CD14-positive monocyte (primary cell): ENCODE results near the gene THSD4. TPM values are rescaled to one million over a fixed set of nuclear protein-coding genes. Genes with fewer than 3 reads are reported as not detected.

ENCODE experiments used
- DNase-seq, 3 donors: peaks; one replicate each; pipeline ENCODE4 v3.0.0-alpha.2; 2011 to 2022
- H2AFZ ChIP-seq: 2 replicates; pipeline ENCODE4 v1.6.0; 2012; ENCODE audit warnings: mild to moderate bottlenecking, low read depth, low read length, inconsistent platforms; ENCODE audit not compliant: insufficient read depth, poor library complexity, severe bottlenecking
- H3K27ac ChIP-seq, 2 donors: 1 replicate in 1 of 2; 2 replicates in 1 of 2; pipeline ENCODE4 v1.5.1; 2012 to 2013; ENCODE audit warnings: low read length in 2 of 2, control low read depth in 1 of 2, inconsistent platforms in 1 of 2, low read depth in 1 of 2, mild to moderate bottlenecking in 1 of 2
- H3K27me3 ChIP-seq, 2 donors: one replicate each; pipeline versions ENCODE4 v1.6.0 to v1.6.1; 2011 to 2013; ENCODE audit warnings: low read length in 2 of 2; ENCODE audit not compliant: control insufficient read depth in 2 of 2, insufficient read depth in 2 of 2
- H3K36me3 ChIP-seq, 2 donors: replicated peaks in 1 of 2; 1 replicate in 1 of 2; 2 replicates in 1 of 2; pipeline versions ENCODE4 v1.5.1 to v1.6.1; 2012 to 2013; ENCODE audit warnings: low read length in 2 of 2, control low read depth in 1 of 2, inconsistent platforms in 1 of 2, mild to moderate bottlenecking in 1 of 2; ENCODE audit not compliant: insufficient read depth in 2 of 2, control insufficient read depth in 1 of 2
- H3K4me1 ChIP-seq, 2 donors: 1 replicate in 1 of 2; 2 replicates in 1 of 2; pipeline versions ENCODE4 v1.5.1 to v1.6.1; 2012 to 2013; ENCODE audit warnings: low read length in 2 of 2, control low read depth in 1 of 2, inconsistent platforms in 1 of 2, mild to moderate bottlenecking in 1 of 2, moderate library complexity in 1 of 2; ENCODE audit not compliant: insufficient read depth in 2 of 2, control insufficient read depth in 1 of 2
- H3K4me2 ChIP-seq: replicated peaks from 2 replicates; pipeline ENCODE3; 2012; ENCODE audit warnings: low read length, moderate library complexity, mild to moderate bottlenecking; ENCODE audit not compliant: poor library complexity, severe bottlenecking; ENCODE audit errors: extremely low read depth
- H3K4me3 ChIP-seq, 3 experiments: fragments of 200-600 bp in 1 of 3; sonication (generic) in 1 of 3; replicated peaks in 1 of 3; 1 replicate in 2 of 3; 2 replicates in 1 of 3; pipeline ENCODE4 v1.5.1; 2011 to 2013; ENCODE audit warnings: low read length in 3 of 3, mild to moderate bottlenecking in 3 of 3, control low read depth in 2 of 3, low read depth in 2 of 3, inconsistent platforms in 1 of 3, moderate library complexity in 1 of 3
- H3K79me2 ChIP-seq: 2 replicates; pipeline ENCODE4 v1.6.0; 2012; ENCODE audit warnings: mild to moderate bottlenecking, control low read depth, inconsistent platforms, low read length, moderate library complexity; ENCODE audit not compliant: insufficient read depth
- H3K9ac ChIP-seq: 2 replicates; pipeline ENCODE4 v1.6.0; 2017; ENCODE audit warnings: low read length, mild to moderate bottlenecking; ENCODE audit not compliant: insufficient read depth, poor library complexity, severe bottlenecking
- H3K9me3 ChIP-seq, 2 donors: replicated peaks in 1 of 2; 1 replicate in 1 of 2; 2 replicates in 1 of 2; pipeline versions ENCODE4 v1.5.1 to v1.6.1; 2012 to 2013; ENCODE audit warnings: low read length in 2 of 2, control low read depth in 1 of 2; ENCODE audit not compliant: control insufficient read depth in 1 of 2, insufficient read depth in 1 of 2
- H4K20me1 ChIP-seq: 2 replicates; pipeline ENCODE4 v1.6.0; 2012; ENCODE audit warnings: mild to moderate bottlenecking, low read length, control low read depth, moderate library complexity; ENCODE audit not compliant: insufficient read depth
- H3K27ac Mint-ChIP-seq, 7 donors: one replicate each; pipeline ENCODE4 v1.8.0; 2020; ENCODE audit warnings: mild to moderate bottlenecking in 7 of 7, mixed read lengths in 7 of 7, moderate library complexity in 6 of 7, inconsistent platforms in 2 of 7
- H3K27me3 Mint-ChIP-seq, 3 donors: one replicate each; pipeline ENCODE4 v1.8.0; 2021 to 2022; ENCODE audit warnings: low read depth in 3 of 3, mild to moderate bottlenecking in 3 of 3, mixed read lengths in 3 of 3, moderate library complexity in 3 of 3, inconsistent platforms in 1 of 3
- H3K36me3 Mint-ChIP-seq, 2 donors: one replicate each; pipeline ENCODE4 v1.8.0; 2020; ENCODE audit warnings: mixed read lengths in 2 of 2, inconsistent platforms in 1 of 2, mild to moderate bottlenecking in 1 of 2
- H3K4me1 Mint-ChIP-seq: one replicate; pipeline ENCODE4 v1.8.0; 2020; ENCODE audit warnings: mild to moderate bottlenecking, mixed read lengths
- H3K4me3 Mint-ChIP-seq, 2 donors: one replicate each; pipeline ENCODE4 v1.8.0; 2020; ENCODE audit warnings: mild to moderate bottlenecking in 2 of 2, mixed read lengths in 2 of 2, moderate library complexity in 1 of 2
- H3K9me3 Mint-ChIP-seq, 7 donors: one replicate each; pipeline ENCODE4 v1.8.0; 2020 to 2022; ENCODE audit warnings: mixed read lengths in 7 of 7, mild to moderate bottlenecking in 6 of 7, moderate library complexity in 6 of 7, inconsistent platforms in 2 of 7
- WGBS: methylation state at CpG from one replicate; pipeline ENCODE4 v1.1.5; 2013; ENCODE audit warnings: missing lambda C conversion rate; ENCODE audit not compliant: insufficient coverage; 5-methylcytosine and 5-hydroxymethylcytosine counted together
- intact Hi-C, 2 donors: fragments of 100-400 bp; cut with micrococcal nuclease; formaldehyde crosslinking; loops; one replicate each; pipeline versions ENCODE4 v1.15.0 to v1.15.1; 2023
- polyA plus RNA-seq, 3 donors: library from polyadenylated mRNA; depleted of rRNA in 1 of 3; unstranded in 2 of 3; stranded (reverse) in 1 of 3; fragments of 300-500 nt in 2 of 3; fragments of >200 nt in 1 of 3; fragmentation: Illumina TruSeq in 2 of 3; gene quantifications; 1 replicate in 2 of 3; 2 replicates in 1 of 3; pipeline ENCODE4 v1.2.3, GENCODE V29; 2012 to 2021
- TF ChIP-seq, protein P1 (sequence below): fragments of 200-600 bp; IDR thresholded peaks from one replicate; pipeline ENCODE4 v1.8.0; 2022; ENCODE audit warnings: antibody characterized with exemption, mild to moderate bottlenecking

Gene THSD4
- polyA plus RNA-seq, 3 donors: not detected

DNA sequence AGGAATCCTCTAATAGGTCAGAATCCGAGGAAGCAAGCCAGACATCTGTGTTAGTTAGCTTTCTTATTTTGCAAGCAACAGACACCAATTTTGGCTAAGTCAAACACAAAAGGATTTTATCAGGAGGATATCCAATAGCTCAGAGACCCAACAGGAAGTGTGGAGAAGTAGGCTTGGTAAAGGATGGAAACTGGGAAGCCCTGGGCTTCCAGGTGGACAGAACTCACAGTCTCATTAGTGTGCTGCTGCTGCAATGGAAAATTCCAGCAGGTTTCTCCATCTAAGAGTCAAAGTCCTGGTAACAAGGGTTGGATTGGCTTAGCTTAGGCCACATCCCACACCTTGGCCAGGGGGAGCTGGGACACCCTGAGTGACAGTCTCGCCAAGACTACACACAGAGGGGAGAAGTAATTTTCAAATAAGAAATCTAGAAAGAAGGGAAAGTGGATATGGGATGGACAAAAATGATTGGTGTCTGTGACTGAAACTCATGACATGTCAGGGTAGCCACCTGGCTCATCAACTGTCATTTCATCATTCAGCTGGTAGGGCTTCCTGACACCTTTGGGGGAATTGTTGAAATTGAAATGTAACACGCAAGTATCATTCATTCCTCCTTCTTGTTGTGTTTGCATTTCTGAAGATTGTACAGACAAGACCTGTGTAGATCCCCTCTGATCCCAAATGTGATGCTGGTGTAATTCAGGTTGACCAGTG lies 158.6 kb downstream of the THSD4 start:
- no peaks in the 10 kb centered on the region for H3K27me3 ChIP-seq
- Mint-ChIP-seq H3K4me3 (no peak overlapping the region), H3K9me3 (peaks cover 3 to 12% (median 5%) of the 10 kb centered on the region in 7 donors), H3K4me1 (peaks cover 3% of the 10 kb centered on the region), H3K36me3 (no peaks in the 10 kb centered on the region), H3K27ac (no peak overlapping the region), H3K27me3 (peaks cover 1 to 10% (median 8%) of the 10 kb centered on the region in 3 donors)
- WGBS: no CpG with 5 or more reads among the region's 3 CpGs
- TF ChIP-seq, protein P1, sequence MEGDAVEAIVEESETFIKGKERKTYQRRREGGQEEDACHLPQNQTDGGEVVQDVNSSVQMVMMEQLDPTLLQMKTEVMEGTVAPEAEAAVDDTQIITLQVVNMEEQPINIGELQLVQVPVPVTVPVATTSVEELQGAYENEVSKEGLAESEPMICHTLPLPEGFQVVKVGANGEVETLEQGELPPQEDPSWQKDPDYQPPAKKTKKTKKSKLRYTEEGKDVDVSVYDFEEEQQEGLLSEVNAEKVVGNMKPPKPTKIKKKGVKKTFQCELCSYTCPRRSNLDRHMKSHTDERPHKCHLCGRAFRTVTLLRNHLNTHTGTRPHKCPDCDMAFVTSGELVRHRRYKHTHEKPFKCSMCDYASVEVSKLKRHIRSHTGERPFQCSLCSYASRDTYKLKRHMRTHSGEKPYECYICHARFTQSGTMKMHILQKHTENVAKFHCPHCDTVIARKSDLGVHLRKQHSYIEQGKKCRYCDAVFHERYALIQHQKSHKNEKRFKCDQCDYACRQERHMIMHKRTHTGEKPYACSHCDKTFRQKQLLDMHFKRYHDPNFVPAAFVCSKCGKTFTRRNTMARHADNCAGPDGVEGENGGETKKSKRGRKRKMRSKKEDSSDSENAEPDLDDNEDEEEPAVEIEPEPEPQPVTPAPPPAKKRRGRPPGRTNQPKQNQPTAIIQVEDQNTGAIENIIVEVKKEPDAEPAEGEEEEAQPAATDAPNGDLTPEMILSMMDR: no peak
- H3K36me3 ChIP-seq: no peaks in the 10 kb centered on the region
- H3K4me2 ChIP-seq: no peak overlapping the region
- no peak overlapping the region for H3K9ac ChIP-seq
- no peaks in the 10 kb centered on the region for H3K4me1 ChIP-seq
- no peak overlapping the region for H2AFZ ChIP-seq
- H3K4me3 ChIP-seq: no peak overlapping the region
- no peaks in the 10 kb centered on the region for H3K79me2 ChIP-seq
- no peaks in the 10 kb centered on the region for H3K9me3 ChIP-seq
- DNase-seq: no peak
- intact Hi-C loops: no loop called here
- no peak overlapping the region for H3K27ac ChIP-seq
- no peaks in the 10 kb centered on the region for H4K20me1 ChIP-seq

DNA sequence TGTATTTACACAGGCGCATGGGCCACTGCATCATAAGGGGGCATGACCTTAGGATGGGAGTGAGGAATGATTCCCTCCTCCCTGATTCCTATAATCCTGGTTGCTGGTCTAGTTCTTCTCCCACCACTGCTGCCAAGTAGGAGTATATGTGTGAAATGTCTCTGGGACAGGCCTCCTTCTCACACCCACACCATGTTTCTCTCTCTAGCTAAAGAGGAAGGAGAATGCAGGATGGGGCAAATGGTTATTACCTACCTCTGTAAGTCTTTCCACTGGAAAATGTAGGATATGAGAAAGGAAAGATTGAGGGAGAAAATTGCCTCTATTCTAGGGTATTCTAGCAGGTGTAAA lies 159.2 kb downstream of the THSD4 start:
- intact Hi-C loops: no loop called here
- H2AFZ ChIP-seq: no peak overlapping the region
- H3K79me2 ChIP-seq: no peaks in the 10 kb centered on the region
- no peak overlapping the region for H3K27ac ChIP-seq
- H3K36me3 ChIP-seq: no peaks in the 10 kb centered on the region
- no peaks in the 10 kb centered on the region for H3K9me3 ChIP-seq
- Mint-ChIP-seq H3K4me1 (peaks cover 4% of the 10 kb centered on the region), H3K4me3 (no peak overlapping the region), H3K36me3 (no peaks in the 10 kb centered on the region), H3K27me3 (peaks cover 1 to 10% (median 8%) of the 10 kb centered on the region in 3 donors), H3K9me3 (peaks cover 3 to 11% (median 5%) of the 10 kb centered on the region in 7 donors), H3K27ac (no peak overlapping the region)
- H3K4me3 ChIP-seq: no peak overlapping the region
- TF ChIP-seq, protein P1: no peak
- no peak overlapping the region for H3K4me2 ChIP-seq
- no peak for DNase-seq
- no peaks in the 10 kb centered on the region for H3K27me3 ChIP-seq
- no peaks in the 10 kb centered on the region for H3K4me1 ChIP-seq
- WGBS: no CpG with 5 or more reads among the region's 1 CpG
- no peak overlapping the region for H3K9ac ChIP-seq
- no peaks in the 10 kb centered on the region for H4K20me1 ChIP-seq
